MV-4-11 (cell line): ENCODE data around the gene P2RX2.
A peak's percentile ranks its signal among the peaks of the same experiment; 100 is the strongest.

ENCODE experiments used
- DNase-seq: peaks from one replicate; lab custom pipeline; 2025; lab: John Stamatoyannopoulos, UW

P2RX2 gene

DNA sequence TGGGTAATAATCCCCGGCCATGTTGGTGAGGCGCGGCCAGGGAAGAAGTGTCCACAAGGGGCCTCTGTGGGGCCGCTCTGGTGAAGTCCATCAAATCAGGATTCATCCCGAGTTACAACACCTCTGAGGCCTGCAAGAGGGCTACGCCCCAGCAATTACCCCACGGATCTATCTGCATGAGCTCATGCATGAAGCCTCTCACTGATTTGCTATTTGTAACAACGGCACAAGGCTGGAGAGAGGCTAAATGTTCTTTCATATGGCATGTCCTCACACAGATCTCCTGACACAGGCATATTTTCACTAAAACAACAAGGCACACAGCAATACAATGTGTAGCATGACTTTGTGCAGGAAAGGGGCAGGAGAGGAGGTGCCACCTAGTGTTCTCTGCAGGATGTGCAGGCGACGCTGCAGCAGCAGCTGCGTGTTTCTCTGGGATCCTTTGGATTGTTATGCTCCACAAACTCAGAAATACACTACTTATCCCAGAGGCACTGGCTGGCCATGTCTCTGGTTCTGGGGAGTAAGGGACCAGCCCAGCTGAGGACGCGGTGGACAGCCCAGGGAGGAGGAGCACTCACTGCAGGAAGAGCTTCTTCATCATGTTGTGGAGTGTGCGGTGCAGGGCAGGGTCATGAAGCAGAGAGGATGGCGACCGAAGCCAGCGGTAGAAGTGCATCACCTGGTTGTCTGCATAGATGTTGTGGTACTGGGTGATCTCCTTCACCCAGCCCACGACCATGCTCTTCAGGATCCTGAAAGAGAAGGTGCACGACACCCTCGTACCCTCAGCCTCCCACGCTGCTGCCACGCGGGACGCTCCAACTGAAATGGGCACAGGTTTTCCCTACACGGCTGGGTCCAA lies 20.2 kb downstream of the P2RX2 start:
- no peak for DNase-seq

DNA sequence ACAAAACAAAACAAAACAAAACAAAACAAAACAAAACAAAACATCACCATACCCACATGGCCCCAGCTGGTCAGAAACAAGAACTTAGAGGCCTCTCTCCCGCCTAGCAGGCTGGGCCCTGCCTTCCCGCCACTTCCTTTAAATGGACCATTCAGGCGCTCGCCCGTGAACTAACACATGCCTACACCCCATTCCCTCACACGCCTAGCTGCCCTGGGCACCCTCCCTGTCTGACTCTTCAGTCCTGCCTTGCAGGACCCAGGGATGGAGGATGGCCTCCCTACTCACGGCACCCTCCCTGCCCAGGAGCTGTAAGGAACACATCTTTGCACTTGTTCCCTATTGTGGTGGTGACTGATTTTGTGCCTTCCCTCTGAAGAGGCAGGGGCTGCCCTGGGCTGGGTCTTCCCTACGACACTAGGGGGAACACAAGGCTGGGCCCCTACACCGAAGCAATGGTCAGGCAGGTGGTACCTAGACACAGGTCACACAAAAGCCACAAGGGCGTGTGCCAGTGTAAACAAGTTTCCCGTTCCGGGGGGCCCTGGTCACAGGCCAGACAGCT lies 21.5 kb downstream of the P2RX2 start:
- no peak for DNase-seq

DNA sequence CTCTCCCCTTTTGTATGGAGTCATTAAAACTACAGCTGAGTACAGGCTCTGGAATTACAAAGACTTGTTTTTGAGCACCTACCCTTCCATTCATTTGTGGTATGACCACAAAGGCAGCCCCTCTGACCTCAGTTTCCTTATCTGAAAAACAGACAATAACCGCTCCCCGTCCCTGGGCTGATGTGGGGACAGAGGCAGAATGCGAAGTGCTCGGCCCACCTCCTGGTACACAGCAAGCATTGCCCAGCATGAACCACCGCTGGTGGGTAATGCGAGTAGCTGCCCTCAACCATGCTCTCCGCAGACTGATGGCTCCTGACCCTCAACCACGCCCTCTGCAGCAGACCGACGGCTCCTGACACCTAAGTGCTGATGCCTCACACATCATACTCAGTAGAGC lies 22.4 kb downstream of the P2RX2 start:
- DNase-seq, result no peak

DNA sequence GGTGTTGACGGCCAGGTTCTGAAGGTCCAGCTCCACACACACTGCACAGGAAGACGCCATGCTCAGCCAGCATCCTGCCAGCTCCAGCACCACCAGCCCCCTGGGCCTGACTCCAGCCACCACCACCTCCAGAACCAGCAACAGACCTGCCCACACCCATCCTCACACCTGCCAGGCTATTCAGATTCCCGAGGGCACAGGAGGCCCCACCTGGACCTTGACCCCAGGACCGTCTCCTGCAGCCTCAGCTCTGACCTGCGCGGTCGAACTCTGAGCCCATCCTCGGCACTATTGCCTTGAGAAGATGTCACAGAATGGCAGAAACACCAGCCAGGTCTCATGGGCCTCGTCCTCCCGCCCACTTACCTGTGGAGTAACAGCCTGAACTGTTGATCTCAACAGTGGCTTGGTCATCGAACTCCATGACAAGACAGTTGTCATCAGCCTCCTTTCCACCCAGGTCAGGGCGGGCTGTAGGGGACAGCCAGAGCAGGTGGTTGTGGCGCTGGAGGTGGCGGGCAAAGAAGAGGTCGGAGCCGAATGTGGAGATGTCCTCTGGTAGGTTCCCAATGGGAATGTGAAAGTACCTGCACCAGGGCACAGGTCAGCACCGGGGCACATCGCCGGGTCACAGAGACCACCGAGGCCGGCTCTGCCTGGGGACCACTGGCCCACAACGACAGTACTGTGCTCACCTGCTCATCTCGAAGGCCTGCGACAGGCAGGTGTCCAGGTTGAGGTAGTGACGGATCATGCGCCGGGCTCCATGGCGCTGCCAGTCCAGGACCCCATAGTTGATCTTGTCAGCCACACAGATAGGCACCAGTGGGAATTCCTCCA lies 23.5 kb downstream of the P2RX2 start:
- no peak for DNase-seq

DNA sequence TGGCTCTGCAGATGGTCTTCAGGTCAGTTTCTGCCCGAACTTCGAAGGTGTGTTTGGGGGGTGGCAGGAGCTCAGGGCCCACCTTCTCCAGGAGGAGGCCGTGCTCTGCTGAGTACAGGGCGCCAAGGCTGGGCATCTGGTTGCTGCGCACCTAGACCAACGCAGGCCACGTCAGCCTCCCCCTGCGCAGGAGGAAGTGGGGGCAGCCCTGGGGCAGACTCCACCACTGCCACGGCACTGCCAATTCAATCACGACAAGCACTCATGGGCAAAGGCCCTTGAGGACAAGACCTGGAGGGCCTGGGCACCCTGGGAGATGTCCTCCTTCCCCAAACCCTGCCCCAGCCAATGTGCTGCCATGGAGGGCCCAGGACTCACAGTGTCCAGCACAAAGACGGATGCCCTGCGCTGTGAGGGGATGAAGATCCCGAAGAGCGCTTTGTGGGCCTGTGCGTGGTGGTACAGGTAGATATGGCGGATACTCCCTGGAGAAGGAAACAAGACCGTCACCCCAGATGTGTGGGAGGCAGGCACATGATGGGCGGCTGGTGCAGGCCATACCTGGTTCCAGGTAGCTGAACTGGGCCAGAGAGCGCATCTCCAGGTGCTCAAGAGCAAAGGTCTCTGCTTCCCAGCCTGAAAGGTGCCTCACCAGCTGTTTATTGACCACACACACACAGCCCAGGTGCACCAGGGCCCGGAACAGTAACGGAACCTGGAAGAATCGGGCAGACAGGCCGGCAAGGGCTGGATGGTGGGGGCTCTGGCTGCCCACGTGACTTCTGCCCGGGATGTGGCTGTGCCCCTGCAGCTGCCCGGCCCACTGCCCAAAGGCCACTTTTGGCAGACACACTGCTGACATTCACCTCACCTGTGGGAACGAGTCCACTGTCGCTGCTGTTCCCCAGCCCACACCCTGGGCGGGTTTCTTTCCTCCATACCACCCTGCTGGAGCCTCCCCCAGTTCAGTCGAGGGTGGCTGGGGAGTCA lies 24.6 kb downstream of the P2RX2 start:
- no peak for DNase-seq

DNA sequence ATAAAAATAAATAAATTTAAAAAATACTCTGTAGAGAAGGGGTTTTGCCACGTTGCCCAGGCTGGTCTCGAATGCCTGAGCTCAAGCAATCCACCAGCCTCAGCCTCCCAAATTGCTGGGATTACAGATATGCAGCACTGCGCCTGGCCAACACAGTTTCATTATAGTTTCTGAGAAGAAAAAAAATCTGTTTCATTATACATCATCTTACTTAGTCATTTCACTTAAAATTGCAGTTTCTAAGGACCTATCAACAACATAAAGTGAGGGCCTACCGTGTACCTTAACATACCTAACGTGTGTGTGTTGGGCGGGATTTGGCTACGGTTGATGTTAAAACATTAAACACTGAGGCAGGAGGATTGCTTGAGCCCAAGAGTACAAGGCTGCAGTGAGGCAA lies 28.3 kb downstream of the P2RX2 start:
- DNase-seq, result no peak

DNA sequence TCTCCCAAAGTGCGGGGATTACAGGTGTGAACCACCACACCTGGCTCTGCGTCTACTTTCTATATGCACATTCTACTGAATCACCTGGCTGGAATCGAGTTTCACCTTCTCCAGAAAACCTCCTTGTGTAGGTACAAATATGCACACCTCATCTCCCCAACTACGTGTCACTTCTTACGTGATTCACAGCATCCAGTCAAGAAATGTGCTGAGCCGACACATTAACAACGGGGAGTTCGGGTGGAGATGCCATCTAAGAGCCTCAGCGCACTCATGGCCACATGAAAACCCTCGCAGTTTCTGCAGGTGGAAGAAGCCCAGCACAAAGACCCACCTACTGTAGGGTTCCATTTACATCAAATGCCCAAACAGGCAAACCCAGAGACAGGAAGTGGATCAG lies 29.3 kb downstream of the P2RX2 start:
- DNase-seq, result no peak

DNA sequence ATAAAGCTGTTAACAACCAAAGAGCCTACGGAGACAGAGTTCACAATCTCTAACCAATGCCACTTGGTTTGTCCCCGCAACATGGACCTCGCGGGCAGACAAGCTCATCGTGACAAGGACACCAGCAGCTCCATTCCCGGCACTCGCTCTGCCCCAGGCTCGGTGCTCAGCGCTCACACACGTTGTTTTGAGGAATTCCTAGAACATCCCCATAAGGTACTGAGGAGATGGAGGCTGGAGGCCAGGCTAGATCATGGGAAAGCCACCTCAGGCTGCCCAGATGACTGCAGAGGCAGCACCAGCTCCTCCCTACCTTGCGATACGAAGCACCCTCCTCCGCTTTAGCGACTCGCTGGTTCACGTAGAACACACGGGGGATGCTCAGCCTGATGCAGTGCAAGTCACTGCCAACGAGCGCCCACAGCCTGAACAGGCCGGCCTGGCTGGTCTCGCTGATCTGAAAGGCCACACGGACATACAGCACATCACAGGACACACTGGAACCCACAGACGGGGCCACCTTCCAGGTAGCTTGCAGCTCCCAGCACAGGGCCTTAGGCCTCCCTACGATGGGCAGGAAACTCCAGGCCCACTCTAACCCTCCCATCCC lies 30.1 kb downstream of the P2RX2 start:
- no peak for DNase-seq

DNA sequence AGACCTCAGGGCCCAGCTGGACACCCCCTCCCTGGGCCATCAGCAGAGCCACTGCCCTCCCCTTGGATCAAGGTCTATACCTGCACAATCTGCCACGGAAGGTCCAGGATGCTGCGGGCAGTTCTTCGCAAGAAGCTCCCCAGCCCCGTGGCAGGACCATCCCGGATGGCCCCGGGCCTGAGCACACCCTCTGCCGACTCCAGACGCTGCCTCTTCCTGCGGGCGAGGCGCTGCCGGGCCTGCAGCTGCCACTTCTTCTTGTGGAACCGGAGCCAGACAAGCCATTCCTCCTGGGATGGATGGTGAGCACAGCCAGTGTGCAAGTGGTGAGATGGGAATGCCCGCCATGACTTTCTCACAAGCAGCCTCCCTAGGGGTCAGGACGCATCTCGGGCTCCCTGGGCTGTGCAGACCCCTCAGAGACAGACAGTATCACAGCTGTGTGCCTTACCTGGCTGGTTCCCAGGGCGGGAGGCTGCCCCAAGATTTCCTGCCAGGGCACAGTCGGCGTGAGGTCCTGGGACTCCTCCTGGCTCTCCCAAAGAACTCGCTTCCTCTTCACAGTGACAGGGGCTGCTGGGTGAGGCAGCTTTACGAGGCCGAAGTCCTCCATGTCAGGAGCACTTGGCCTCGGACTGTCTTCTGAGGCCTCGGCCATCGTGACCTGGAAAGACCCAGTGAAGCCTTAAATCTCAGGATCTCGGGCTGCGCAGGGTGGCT lies 30.8 kb downstream of the P2RX2 start:
- DNase-seq, result no peak

DNA sequence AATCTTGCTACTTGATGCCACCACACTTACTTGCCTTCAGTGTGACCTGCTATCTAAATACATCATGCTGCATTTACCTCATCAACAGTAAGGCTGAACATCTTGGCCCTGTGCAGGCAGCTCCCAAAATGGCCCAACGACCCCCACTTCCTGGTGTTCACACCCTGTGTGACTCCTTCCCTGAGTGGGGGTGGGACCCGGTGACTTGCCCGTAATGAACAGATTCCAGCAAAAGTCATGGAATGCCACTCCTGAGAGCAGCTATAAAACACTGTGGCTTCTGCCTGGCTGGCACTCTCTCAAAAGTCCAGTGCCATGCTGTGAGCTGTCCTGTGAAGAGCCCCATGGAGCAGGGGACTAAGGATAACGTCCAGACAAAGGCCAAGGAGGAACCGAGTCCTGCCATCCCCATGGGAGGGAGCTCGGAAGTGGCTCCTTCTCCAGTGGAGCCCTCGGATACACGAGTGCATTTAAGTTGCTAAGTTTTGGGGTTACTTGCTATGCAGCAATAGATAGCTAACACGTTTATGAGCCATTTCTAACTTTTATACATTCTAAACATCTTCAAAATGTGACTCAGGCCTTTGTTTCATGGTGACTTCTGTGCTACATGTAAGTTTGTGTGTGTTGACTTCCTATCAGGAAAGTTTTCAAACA lies 33.0 kb downstream of the P2RX2 start:
- DNase-seq, result no peak

DNA sequence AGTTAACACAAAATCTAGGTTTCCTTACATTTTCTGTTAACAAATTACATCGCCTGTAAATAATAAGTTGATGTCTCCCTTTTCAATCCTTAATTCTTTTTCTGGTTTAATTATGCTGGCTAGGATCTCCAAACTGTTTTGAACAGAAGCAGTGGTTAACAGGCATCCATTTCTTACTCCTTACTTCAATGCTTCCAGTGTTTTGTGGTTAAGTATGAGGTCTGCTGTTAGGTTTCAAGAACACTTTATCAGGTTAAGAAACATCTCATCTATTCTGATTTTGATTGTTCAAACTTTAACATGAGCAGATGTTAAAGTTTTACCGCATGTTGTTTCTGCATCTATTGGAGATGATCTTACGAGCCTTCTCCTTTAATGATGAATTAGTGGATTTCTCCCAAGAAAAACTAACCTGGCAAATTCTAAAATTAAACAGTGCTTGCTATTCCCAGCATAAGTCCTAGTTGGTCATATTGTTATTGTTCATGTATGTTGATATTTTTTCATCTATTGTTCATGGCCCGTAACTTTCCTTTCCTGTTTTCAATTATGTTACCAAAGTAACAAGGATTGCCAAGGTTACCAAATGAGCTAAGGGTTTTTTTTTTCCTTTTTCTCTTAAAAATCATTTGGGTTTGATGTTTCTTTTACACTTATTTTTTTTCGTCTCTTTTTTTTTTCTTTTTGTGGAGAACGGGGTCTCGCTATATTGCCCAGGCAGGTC lies 35.2 kb downstream of the P2RX2 start:
- DNase-seq, result no peak

DNA sequence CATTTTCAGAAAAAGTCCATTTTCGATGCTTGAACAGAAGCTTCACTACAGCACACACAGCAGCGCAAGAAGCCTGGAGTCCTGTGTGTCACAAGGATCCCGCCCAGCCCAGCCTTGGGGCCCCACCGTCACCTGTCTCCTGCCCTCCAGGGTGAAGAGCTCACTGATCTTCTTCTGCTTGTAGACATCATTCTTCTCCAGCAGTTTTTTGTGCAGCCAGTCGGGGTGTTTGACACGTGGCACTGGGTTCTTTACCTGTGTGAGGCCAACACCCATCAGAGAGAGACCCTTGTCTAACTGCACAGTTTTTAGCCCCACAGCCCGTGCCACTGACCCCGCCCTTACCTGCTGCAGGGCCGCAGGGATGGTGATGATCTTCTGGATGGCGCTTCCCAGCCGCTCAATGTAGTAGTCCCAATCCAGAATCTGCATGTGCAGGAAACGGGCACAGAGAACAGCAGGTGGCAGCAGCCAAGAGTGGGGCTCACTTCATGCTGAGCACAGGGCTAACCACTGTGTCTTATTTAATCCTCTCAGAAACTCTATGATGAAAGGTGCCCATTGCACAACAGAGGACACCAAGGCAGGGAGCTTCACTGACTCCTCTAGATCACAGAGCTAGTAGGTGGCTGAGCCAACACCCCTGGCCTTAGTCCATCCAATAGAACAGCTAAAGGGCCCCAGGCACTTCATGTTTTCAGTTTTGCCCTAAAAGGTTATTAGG lies 38.6 kb downstream of the P2RX2 start:
- DNase-seq, result peak; percentile 51

DNA sequence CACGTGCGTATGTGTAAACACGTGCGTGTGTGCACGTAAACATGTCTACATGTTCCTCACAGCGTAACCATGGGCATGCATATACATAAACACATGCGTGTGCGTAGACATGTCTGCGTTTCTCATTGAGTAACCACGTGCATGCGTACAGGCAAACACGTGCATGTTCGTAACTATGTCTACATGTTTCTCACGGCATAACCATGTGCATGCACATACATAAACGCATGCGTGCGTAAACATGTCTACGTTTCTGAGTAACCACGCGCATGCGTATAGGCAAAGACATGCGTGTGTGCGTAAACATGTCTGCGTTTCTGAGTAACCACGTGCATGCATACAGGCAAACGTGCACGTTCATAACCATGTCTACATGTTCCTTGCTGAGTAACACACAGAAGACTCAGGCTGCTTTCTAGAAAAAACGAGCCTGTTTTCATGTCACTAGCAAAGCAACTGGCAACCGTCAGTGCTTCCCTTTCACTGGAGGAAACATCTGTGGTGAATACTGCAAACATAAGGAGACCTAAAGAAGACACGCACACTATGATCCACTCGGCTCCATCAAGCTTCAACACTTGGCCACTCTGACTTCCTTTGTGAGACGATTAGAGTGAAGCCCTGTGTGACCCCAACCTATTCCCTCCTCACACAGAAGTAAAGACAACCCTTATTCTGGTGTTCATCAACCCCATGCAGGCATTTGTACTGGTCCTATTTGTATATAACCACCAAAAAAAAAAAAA lies 39.7 kb downstream of the P2RX2 start:
- no peak for DNase-seq

DNA sequence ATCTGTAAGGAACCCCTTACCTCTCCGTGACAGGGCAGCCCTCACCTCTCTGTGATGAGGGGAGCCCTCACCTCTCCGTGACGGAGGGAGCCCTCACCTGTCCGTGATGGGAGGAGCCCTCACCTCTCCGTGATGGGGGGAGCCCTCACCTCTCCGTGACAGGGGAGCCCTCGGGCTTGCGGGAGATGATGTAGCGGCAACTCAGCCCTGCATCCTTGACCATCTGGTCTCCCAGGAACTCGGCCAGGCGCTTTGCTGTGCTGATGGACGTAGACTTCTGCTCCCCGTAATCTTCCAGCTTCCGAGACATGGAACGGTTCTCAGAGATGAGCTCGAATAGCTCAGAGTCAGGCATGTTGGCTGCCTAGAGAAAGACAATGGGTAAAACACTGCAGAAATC lies 40.6 kb downstream of the P2RX2 start:
- no peak for DNase-seq

DNA sequence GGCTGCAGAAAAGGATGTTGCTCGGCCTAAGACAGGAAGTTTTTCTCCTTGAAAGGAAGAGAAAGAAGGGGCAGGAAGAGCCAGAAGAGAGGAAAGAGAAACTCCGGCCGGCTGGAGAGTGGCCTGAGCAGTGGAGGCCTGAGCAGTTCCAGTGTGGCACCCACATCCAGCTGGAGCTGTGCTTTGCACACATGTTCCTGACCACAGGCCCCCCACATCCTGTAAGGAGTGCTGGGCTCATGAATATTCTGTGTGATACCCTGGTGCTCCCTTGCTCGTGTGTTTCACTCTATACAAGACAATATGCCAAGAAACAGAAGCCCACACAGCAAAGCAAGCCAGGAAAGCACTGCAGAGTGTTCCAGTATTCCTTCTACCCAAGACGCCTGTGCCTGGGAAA lies 41.5 kb downstream of the P2RX2 start:
- no peak for DNase-seq

DNA sequence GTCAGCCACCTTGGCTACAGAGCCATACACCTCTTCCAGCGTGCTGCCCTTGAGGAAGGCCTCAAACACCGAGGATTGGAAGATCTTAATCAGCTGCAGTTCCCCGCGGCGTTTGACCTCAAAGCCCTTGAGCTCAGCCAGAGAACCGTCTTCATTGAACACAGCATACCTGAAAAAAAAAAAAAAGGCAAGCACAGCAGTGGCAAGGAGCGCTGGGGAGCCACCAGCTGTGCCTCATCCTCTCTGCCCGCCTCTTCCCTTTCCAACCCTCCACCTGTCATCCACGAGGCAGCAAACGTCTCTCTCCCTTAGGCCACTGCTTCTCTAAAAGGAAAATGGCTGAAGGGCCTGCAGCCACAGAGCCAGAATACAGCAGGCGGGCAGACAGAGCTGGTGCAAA lies 42.4 kb downstream of the P2RX2 start:
- DNase-seq, result no peak

DNA sequence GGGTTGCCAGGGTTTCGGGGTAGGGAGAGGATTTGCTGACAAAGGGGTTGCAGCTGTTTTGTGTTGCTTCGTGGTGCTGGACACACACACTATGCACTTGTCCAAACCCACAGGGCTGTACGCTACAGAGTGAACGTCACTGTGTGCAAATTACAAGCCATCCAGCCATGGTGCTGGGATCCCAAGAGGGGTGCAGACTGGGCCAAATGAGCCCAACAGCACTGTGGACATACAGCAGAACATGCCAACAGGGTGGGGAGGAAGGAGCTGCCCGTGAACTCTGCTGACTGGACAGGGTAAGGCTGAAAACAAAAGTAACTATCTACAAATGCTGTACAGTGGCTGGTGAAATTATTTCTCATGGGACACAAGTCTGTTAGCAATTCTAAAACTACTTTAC lies 43.4 kb downstream of the P2RX2 start:
- DNase-seq, result no peak
